Astrocyte (in vitro differentiated cells and primary cell): ENCODE results near the gene ADGRD1. TPM values are rescaled to one million over a fixed set of nuclear protein-coding genes. Genes with fewer than 3 reads are reported as not detected.

ENCODE experiments used
- DNase-seq: peaks from one replicate; pipeline ENCODE4 v3.0.0-alpha.2; 2010; ENCODE audit warnings: low read depth
- FAIRE-seq: peaks from 2 replicates; lab custom pipeline; 2011; peaks lifted over from hg19 to GRCh38; lab: Jason Lieb, UNC
- H2AFZ ChIP-seq: 2 replicates; pipeline ENCODE4 v1.6.0; 2012; ENCODE audit warnings: low read depth, low read length, inconsistent platforms
- H3K27ac ChIP-seq: 2 replicates; pipeline ENCODE4 v1.5.1; 2011; ENCODE audit warnings: low read depth, low read length, inconsistent platforms
- H3K27me3 ChIP-seq: 2 replicates; pipeline ENCODE4 v1.6.0; 2011; ENCODE audit warnings: low read length, inconsistent platforms; ENCODE audit not compliant: insufficient read depth
- H3K36me3 ChIP-seq: 2 replicates; pipeline ENCODE4 v1.5.1; 2011; ENCODE audit warnings: low read length, inconsistent platforms; ENCODE audit not compliant: insufficient read depth
- H3K4me1 ChIP-seq: 2 replicates; pipeline ENCODE4 v1.5.1; 2011; ENCODE audit warnings: low read length, inconsistent platforms; ENCODE audit not compliant: insufficient read depth
- H3K4me2 ChIP-seq: 2 replicates; pipeline ENCODE4 v1.6.0; 2012; ENCODE audit warnings: low read length, inconsistent platforms
- H3K4me3 ChIP-seq: 2 replicates; pipeline ENCODE4 v1.5.1; 2011; ENCODE audit warnings: low read depth, mild to moderate bottlenecking, low read length, inconsistent platforms; ENCODE audit not compliant: insufficient read depth
- H3K79me2 ChIP-seq: 2 replicates; pipeline ENCODE4 v1.6.0; 2012; ENCODE audit warnings: mild to moderate bottlenecking, low read length, inconsistent platforms; ENCODE audit not compliant: insufficient read depth
- H3K9ac ChIP-seq: 2 replicates; pipeline ENCODE4 v1.6.0; 2012; ENCODE audit warnings: mild to moderate bottlenecking, low read length, inconsistent platforms
- H3K9me3 ChIP-seq: 2 replicates; pipeline ENCODE4 v1.5.1; 2012; ENCODE audit warnings: low read depth, mild to moderate bottlenecking, low read length, inconsistent platforms; ENCODE audit not compliant: insufficient read depth
- H4K20me1 ChIP-seq: 2 replicates; pipeline ENCODE4 v1.6.0; 2012; ENCODE audit warnings: low read length, inconsistent platforms; ENCODE audit not compliant: insufficient read depth
- H3K27ac Mint-ChIP-seq: one replicate; pipeline ENCODE4 v1.8.0; 2021; ENCODE audit warnings: mild to moderate bottlenecking, mixed read lengths; ENCODE audit not compliant: unreplicated experiment
- H3K27me3 Mint-ChIP-seq: one replicate; pipeline ENCODE4 v1.8.0; 2021; ENCODE audit warnings: low read depth, mixed read lengths; ENCODE audit not compliant: unreplicated experiment
- H3K36me3 Mint-ChIP-seq: one replicate; pipeline ENCODE4 v1.8.0; 2021; ENCODE audit warnings: low read depth, mixed read lengths; ENCODE audit not compliant: unreplicated experiment
- H3K4me1 Mint-ChIP-seq: one replicate; pipeline ENCODE4 v1.8.0; 2021; ENCODE audit warnings: low read depth, mixed read lengths; ENCODE audit not compliant: unreplicated experiment
- H3K4me3 Mint-ChIP-seq: one replicate; pipeline ENCODE4 v1.8.0; 2021; ENCODE audit warnings: mild to moderate bottlenecking, moderate library complexity, mixed read lengths; ENCODE audit not compliant: unreplicated experiment
- H3K9me3 Mint-ChIP-seq: one replicate; pipeline ENCODE4 v1.8.0; 2021; ENCODE audit warnings: mild to moderate bottlenecking, mixed read lengths; ENCODE audit not compliant: unreplicated experiment
- EZH2 ChIP-seq: IDR thresholded peaks from 2 replicates; pipeline ENCODE4 v1.6.1; 2012; ENCODE audit warnings: mild to moderate bottlenecking, low read length, inconsistent platforms; ENCODE audit not compliant: insufficient read depth
- total RNA-seq: library from RNA; stranded (reverse); gene quantifications from 2 replicates; pipeline ENCODE4 v1.2.1, GENCODE V29; 2021
- TF ChIP-seq, protein P1 (sequence below): IDR thresholded peaks from 2 replicates; pipeline ENCODE4 v1.5.1; 2011; ENCODE audit warnings: low read depth, mild to moderate bottlenecking, inconsistent platforms, low read length, moderate library complexity; ENCODE audit not compliant: insufficient read depth

The ADGRD1 gene
- total RNA-seq, 1 donor from 2014 or later = 3.0 TPM

- Mint-ChIP-seq H3K4me1 (no peaks in the 10 kb centered on the region), H3K27me3 (peaks cover 52% of the 10 kb centered on the region), H3K36me3 (peaks cover 2% of the 10 kb centered on the region), H3K9me3 (peaks cover 3% of the 10 kb centered on the region), H3K4me3 (no peak overlapping the region), H3K27ac (no peak overlapping the region)
- Histone ChIP-seq H3K4me2 (no peak overlapping the region), H4K20me1 (no peaks in the 10 kb centered on the region), H3K79me2 (no peaks in the 10 kb centered on the region), H3K9ac (no peak overlapping the region), H3K4me1 (no peaks in the 10 kb centered on the region), H3K27me3 (peaks cover 3% of the 10 kb centered on the region), H3K4me3 (no peak overlapping the region), H2AFZ (no peak overlapping the region), H3K9me3 (no peaks in the 10 kb centered on the region), H3K27ac (no peak overlapping the region), H3K36me3 (no peaks in the 10 kb centered on the region)
- DNase-seq (no peak), FAIRE-seq (no peak)
- TF ChIP-seq, protein P1, sequence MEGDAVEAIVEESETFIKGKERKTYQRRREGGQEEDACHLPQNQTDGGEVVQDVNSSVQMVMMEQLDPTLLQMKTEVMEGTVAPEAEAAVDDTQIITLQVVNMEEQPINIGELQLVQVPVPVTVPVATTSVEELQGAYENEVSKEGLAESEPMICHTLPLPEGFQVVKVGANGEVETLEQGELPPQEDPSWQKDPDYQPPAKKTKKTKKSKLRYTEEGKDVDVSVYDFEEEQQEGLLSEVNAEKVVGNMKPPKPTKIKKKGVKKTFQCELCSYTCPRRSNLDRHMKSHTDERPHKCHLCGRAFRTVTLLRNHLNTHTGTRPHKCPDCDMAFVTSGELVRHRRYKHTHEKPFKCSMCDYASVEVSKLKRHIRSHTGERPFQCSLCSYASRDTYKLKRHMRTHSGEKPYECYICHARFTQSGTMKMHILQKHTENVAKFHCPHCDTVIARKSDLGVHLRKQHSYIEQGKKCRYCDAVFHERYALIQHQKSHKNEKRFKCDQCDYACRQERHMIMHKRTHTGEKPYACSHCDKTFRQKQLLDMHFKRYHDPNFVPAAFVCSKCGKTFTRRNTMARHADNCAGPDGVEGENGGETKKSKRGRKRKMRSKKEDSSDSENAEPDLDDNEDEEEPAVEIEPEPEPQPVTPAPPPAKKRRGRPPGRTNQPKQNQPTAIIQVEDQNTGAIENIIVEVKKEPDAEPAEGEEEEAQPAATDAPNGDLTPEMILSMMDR = no peak
- TF ChIP-seq EZH2 = no peak
Observed at GRCh38 chr12:130920119-130920703, 33.5 kb upstream of the ADGRD1 start.

DNA sequence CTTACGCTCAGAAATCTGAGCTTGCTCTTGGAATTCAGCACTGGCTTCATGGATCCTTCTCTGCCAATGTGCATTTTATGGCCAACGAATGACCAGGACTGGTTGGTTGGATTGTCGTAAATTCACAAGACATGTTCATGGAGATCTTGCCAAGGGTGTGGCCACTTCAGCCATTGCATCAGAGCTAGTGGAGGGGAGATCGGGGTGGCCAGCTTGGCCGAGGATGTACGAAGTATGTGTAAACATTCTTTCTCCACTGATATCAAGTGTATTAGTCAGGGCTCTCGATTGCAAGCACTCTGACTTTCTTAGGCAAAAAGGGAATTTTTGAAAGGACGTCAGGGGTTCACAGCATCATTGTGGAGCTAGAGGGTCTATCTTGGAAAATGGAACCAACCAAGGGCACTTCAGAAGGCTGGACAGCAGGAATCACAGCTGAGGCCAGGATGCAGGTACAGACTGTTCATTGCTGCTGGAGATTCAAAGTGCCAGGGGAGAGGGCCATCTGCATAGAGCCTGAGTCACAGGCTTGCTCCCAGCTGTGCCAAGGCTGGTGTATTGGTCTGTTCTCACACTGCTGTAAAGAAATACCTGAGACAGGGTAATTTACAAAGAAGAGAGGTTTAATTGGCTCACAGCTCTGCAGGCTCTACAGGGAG, 32.9 kb upstream of the ADGRD1 start:
- DNase-seq (no peak), FAIRE-seq (no peak)
- Mint-ChIP-seq H3K4me1 (peaks cover 2% of the 10 kb centered on the region), H3K27ac (no peak overlapping the region), H3K36me3 (peaks cover 2% of the 10 kb centered on the region), H3K9me3 (peaks cover 3% of the 10 kb centered on the region), H3K4me3 (no peak overlapping the region), H3K27me3 (peaks cover 53% of the 10 kb centered on the region)
- H2AFZ ChIP-seq = no peak overlapping the region
- no peak overlapping the region for H3K4me3 ChIP-seq
- no peaks in the 10 kb centered on the region for H3K9me3 ChIP-seq
- no peaks in the 10 kb centered on the region for H3K4me1 ChIP-seq
- H3K27ac ChIP-seq = no peak overlapping the region
- H3K79me2 ChIP-seq = no peaks in the 10 kb centered on the region
- H3K36me3 ChIP-seq = no peaks in the 10 kb centered on the region
- H4K20me1 ChIP-seq = no peaks in the 10 kb centered on the region
- H3K9ac ChIP-seq = no peak overlapping the region
- H3K4me2 ChIP-seq = no peak overlapping the region
- TF ChIP-seq, protein P1 = no peak
- no peak for TF ChIP-seq EZH2
- peaks cover 3% of the 10 kb centered on the region for H3K27me3 ChIP-seq

DNA sequence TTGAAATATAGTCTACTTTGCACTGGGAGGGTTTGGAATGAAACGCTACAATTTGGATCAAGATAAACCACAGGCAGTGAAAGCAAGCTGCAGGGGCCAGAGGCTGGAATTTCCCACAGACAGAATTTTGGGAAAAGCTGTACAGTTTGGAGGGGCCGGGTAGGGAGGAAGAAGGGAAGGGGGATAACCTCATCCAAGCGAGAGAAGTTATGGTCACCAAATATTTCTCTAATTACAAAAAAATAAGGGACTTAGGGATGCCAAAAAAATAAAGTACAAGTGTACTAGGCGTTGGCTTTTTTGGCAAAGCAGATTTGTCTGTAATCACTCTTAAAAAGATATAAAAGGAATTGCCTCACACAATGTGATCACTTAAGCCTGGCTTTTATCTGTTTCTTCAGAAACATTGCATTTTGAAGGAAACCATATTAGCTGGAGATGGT, 31.2 kb upstream of the ADGRD1 start:
- peaks cover 38% of the 10 kb centered on the region for H3K27me3 Mint-ChIP-seq
- Histone ChIP-seq H3K27ac (no peak overlapping the region), H3K27me3 (no peaks in the 10 kb centered on the region), H3K9me3 (no peaks in the 10 kb centered on the region), H4K20me1 (no peaks in the 10 kb centered on the region), H3K9ac (no peak overlapping the region), H3K4me1 (no peaks in the 10 kb centered on the region), H3K36me3 (no peaks in the 10 kb centered on the region), H3K4me3 (no peak overlapping the region), H3K4me2 (no peak overlapping the region), H2AFZ (no peak overlapping the region), H3K79me2 (no peaks in the 10 kb centered on the region)
- H3K4me1 Mint-ChIP-seq = peaks cover 2% of the 10 kb centered on the region
- H3K27ac Mint-ChIP-seq = no peak overlapping the region
- TF ChIP-seq, protein P1 = no peak
- no peak for TF ChIP-seq EZH2
- peaks cover 2% of the 10 kb centered on the region for H3K36me3 Mint-ChIP-seq
- DNase-seq = no peak
- no peak overlapping the region for H3K4me3 Mint-ChIP-seq
- H3K9me3 Mint-ChIP-seq = peaks cover 3% of the 10 kb centered on the region
- FAIRE-seq = no peak
